Measurements from ENCODE around the gene FOXA2. TPM values are rescaled to one million over a fixed set of nuclear protein-coding genes. Genes with fewer than 3 reads are reported as not detected.
A peak's percentile ranks its signal among the peaks of the same experiment; 100 is the strongest.
"Not testable (repeated sequence)": the region's sequence is repeated elsewhere in the genome, so short reads cannot be mapped to it uniquely, and the experiment has no call there.

Gene FOXA2
- total RNA-seq, 1 experiment from 2014 or later, result 14.0 TPM

DNA sequence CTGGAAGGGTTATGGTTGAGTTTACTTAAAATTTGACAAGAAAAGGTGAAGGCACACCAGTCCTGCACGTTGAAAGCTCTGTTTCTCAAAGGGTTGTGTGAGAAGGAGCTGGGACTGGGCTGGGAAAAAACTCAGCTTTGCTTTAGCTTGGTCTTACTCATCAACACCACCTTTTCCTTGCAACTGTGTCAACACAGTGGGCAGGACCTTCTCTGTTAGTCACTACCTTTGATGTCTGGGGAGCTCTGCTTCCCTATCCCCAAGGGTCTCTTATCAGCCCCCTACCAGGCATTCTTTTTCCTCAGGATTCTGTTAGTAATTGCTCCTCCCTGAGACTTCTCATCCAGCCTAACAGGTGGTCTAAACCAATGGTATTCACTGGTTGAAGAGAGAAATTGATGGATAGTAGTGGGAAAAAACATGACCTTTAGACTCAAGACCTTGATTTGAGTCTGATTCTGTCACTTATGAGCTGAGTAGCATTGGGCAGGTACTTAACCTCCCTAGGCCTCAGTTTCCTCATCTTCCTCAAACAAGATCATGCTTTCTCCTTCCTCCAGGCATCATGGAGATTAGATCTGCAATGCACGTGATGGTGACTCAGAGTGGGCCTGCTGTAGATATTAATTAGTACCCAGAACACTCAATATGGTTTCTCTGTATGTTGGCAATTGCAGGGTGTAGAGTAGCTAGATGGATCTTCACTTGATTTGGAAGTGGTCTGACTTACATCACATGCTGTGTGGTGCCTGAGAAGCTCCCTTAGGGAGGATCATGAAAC is 17.2 kb upstream of the FOXA2 start:
- Histone ChIP-seq H3K27ac (no peak overlapping the region), H3K36me3 (no peaks in the 10 kb centered on the region), H3K9me3 (replicated peaks) (no peaks in the 10 kb centered on the region), H3K4me1 (replicated peaks) (no peaks in the 10 kb centered on the region), H3K27me3 (replicated peaks) (no peaks in the 10 kb centered on the region), H3K4me3 (no peak overlapping the region)
- DNase-seq (ENCODE audit: low read depth in 1 of 2, low spot score in 2 of 2), result no peak

DNA sequence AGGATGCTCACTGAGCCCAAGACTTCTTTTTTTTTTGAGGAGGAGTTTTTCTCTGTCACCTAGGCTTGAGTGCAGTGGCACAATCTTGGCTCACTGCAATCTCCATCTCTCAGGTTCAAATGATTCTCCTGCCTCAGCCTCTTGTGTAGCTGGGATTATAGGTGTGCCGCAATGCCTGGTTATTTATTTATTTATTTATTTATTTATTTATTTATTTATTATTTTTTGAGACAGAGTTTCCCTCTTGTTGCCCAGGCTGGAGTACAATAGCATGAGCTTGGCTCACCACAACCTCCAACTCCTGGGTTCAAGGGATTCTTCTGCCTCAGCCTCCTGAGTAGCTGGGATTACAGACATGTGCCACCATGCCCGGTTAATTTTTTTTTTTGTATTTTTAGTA is 14.9 kb upstream of the FOXA2 start:
- H3K27ac ChIP-seq, H3K36me3 ChIP-seq: not testable (repeated sequence)

DNA sequence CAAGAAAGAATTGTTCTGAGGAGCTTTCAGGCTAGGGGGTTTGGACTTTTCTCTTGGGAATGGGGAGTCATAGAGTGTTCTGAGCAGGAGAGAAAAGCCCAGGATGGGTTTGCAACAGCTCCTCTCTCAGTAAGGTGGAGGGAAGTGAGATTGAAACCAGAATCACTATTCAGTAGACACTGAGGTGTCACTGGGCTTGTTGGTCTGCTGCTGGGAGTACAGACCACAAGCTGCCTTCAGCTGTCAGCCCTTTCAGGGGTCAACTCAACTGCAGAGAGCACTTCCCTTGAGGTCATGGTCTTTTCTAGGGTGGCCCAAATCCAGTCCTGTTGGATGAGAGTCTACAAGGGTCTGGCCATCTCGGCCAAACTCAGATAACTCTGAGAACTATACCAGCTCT is 12.9 kb upstream of the FOXA2 start:
- H3K27ac ChIP-seq, result no peak overlapping the region
- H3K36me3 ChIP-seq, result no peaks in the 10 kb centered on the region
- H3K4me1 ChIP-seq (replicated peaks), result no peaks in the 10 kb centered on the region
- peaks cover 9% of the 10 kb centered on the region for H3K27me3 ChIP-seq (replicated peaks)
- no peaks in the 10 kb centered on the region for H3K9me3 ChIP-seq (replicated peaks)
- H3K4me3 ChIP-seq, result no peak overlapping the region
- no peak for DNase-seq (ENCODE audit: low read depth in 1 of 2, low spot score in 2 of 2)

More for the DNA sequence above, 14.9 kb upstream of the FOXA2 start:
- not testable (repeated sequence) for H3K9me3 ChIP-seq (replicated peaks); DNase-seq (ENCODE audit: low read depth in 1 of 2, low spot score in 2 of 2); H3K27me3 ChIP-seq (replicated peaks); H3K4me3 ChIP-seq; H3K4me1 ChIP-seq (replicated peaks)

DNA sequence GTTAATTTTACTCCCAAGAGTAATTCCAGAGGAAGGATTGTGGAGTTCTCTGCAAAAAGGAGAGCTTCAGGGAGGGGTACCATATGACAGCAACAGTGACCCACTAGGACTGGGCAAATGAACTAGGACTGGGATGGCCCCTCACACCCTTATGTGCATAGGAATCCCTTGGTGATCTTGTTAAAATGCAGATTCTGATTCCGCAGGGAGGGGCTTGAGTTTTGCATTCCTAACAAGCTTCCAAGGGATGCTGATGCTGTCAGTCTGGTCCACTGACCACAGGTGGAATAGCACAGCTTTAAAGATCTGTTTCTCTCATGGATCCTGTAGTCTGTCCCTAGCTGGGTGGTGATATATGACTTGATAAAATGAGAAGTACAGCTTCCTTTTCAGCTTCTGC is 6.3 kb upstream of the FOXA2 start:
- Histone ChIP-seq H3K4me1 (replicated peaks) (peaks cover 7% of the 10 kb centered on the region; the same call in 1 of the 2 replicates), H3K36me3 (no peaks in the 10 kb centered on the region), H3K9me3 (replicated peaks) (no peaks in the 10 kb centered on the region), H3K27me3 (replicated peaks) (peaks cover 29% of the 10 kb centered on the region), H3K27ac (no peak overlapping the region), H3K4me3 (no peak overlapping the region)
- no peak for DNase-seq (ENCODE audit: low read depth in 1 of 2, low spot score in 2 of 2)

DNA sequence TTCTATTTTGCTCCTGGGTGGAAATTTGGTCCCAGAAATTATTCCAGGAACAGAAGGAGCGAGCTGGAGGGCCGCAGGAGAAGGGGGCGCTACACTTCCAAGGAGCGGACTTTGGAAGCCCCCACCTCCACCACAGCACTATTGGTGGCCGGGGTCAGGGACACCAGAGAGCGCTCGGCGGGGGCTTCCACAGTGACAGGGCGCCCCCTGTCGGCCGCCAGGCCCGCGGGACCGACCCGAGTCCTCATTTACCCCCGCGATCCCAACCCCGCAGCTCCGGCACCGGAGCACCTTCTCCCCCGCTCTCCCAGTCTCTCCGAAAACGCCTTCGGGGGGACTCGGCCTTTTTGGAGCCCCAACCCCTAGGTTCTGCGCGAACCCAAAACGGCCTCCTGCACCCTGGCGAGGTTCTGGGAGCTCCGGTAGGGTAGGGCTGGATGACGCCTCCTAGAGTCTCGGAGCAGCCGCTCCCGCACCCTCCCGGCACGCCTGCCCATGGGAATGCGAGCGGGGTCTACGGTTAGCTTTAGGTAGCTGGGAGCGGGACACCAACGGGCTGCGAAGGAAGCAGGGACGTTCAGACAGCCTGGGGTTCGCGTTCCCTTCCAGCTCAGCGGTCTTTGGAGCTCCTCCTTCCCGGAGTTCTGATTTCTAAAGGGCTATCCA is 2.4 kb upstream of the FOXA2 start:
- Histone ChIP-seq H3K27me3 (replicated peaks) (peaks cover 16% of the 10 kb centered on the region), H3K36me3 (peaks cover 14% of the 10 kb centered on the region), H3K9me3 (replicated peaks) (0 out of 2 replicates have a peak, but pooled peaks cover 2% of the 10 kb centered on the region), H3K4me1 (replicated peaks) (peaks cover 28% of the 10 kb centered on the region), H3K4me3 (peak overlapping the region; percentile 16; the same call in 1 of the 2 replicates), H3K27ac (no peak overlapping the region)
- DNase-seq (ENCODE audit: low read depth in 1 of 2, low spot score in 2 of 2), result peak in 1 of 2 experiments; percentile 63

DNA sequence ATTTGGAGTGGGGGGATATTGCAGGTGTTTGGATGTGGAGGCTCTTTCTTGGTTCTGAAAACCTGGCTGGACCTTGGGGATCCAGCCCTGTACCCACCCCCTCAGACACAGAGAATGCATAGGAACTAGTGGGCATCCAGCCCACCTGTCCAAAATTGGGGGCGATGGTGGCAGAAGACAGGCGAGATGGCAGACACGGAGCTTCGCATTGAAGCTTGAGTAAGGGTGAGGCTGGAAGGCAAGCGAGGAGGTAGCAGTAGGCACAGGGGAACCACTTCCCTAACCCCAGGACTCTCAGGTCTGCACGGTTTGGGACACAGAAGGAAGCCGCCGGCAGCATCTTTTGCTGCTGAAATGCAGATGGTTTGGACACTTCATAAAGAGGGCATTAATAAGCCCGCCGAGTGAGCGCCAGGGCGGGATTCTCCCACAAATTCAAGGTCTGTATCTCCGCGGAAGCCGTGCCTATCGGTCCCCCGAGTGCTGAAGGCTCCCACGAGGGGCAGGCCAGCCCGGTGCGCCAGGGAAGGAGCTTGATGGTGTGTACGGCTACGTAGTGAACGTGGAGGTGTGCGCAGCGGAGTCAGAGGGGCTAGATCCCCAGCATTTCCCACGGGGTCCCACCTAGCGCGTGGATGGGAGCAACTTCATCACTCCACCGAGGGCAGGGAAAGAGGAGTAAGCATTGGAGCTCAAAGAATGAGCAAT is 1.6 kb upstream of the FOXA2 start:
- Histone ChIP-seq H3K4me1 (replicated peaks) (peaks cover 29% of the 10 kb centered on the region), H3K27me3 (replicated peaks) (peaks cover 11% of the 10 kb centered on the region; the same call in 1 of the 2 replicates), H3K27ac (no peak overlapping the region), H3K36me3 (peaks cover 22% of the 10 kb centered on the region), H3K9me3 (replicated peaks) (0 out of 2 replicates have a peak, but pooled peaks cover 2% of the 10 kb centered on the region), H3K4me3 (no peak overlapping the region)
- DNase-seq (ENCODE audit: low read depth in 1 of 2, low spot score in 2 of 2), result no peak

DNA sequence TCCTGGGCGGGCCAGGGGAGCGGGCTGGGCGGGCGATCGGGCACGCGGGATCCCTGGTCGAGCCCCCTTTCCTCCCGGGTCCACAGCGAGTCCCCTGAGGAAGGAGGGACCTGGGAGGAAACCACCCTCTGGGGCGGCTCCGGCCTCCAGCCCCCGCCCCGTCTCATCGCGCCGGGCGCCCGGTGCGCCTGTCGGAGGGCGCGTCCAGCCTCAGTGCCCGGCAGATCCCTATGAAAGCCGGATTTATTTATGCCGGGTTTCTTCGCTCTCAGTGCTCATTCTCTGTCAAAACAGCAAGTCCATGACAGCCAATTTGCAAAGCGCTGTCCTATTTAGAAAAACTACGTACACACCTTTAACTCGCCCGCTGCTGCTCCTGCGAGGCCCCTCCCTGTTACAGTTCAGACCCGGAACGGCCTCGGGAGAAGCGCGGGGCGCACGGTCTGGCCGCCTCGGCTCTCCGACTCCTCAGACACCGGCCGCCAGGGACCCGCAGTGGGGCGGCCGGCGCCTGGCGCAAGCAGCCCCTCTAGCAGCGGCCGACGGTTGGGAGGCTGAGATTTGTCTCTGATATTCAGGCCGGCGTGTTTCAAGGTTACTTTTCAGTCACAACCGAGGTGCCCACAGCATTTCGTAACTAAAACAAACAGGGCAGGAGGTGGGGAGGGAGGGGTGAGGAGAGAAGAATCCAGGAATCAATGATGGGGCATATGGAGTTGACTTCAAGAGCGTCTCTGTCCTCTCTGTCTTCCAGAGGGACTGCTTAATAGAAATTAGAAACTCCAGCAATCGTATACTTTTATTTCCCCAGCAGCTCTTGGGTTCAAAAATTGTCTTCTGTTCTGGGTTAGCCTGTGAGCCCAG is 782 bp upstream of the FOXA2 start:
- Histone ChIP-seq H3K4me1 (replicated peaks) (peaks cover 29% of the 10 kb centered on the region), H3K27me3 (replicated peaks) (peaks cover 9% of the 10 kb centered on the region; the same call in 1 of the 2 replicates), H3K9me3 (replicated peaks) (0 out of 2 replicates have a peak, but pooled peaks cover 2% of the 10 kb centered on the region), H3K4me3 (peak overlapping the region; percentile 72), H3K27ac (no peak overlapping the region), H3K36me3 (peaks cover 30% of the 10 kb centered on the region)
- peak in 1 of 2 experiments; percentile 40 for DNase-seq (ENCODE audit: low read depth in 1 of 2, low spot score in 2 of 2)

DNA sequence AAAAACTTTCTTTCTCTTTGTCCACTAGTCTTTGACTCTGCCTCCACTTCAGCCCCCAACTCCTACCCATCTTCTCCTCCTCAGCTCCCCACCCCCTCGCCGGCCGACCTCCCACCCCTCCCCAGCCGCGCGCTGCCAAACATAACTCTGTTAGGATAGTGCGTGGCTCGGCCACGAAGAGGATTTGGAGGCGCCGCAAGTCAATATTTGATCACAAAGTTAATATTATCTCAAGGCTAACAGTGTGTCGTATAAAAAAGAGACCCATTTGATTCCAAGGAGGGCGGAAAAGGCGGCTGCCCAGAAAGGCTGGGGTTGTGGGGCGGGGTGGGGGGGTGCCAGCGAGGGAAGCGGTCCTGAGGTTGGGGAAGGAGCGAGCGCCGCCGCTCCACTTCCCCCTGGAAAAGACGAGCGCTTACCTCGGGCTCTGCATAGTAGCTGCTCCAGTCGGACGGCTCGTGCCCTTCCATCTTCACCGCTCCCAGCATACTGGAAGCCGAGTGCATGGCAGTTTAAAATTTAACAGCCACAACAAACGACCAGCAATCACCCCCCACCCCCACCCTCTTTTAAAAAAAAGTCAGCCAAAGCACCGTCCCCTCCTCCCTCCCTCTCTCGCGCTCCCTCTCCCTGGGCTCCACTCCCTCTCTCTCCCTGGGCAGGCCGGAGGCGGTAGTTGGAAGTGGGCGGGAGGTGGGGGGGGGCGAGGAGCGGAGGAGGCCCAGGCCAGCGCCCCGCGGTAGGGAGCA is 425 bp downstream of the FOXA2 start:
- H3K27me3 ChIP-seq (replicated peaks), result peaks cover 7% of the 10 kb centered on the region; the same call in 1 of the 2 replicates
- peak; percentile 67 to 78 for DNase-seq (ENCODE audit: low read depth in 1 of 2, low spot score in 2 of 2)
- H3K27ac ChIP-seq, result no peak overlapping the region
- H3K4me1 ChIP-seq (replicated peaks), result peaks cover 29% of the 10 kb centered on the region
- H3K4me3 ChIP-seq, result peak overlapping the region; percentile 72
- peaks cover 33% of the 10 kb centered on the region for H3K36me3 ChIP-seq
- 0 out of 2 replicates have a peak, but pooled peaks cover 2% of the 10 kb centered on the region for H3K9me3 ChIP-seq (replicated peaks)

DNA sequence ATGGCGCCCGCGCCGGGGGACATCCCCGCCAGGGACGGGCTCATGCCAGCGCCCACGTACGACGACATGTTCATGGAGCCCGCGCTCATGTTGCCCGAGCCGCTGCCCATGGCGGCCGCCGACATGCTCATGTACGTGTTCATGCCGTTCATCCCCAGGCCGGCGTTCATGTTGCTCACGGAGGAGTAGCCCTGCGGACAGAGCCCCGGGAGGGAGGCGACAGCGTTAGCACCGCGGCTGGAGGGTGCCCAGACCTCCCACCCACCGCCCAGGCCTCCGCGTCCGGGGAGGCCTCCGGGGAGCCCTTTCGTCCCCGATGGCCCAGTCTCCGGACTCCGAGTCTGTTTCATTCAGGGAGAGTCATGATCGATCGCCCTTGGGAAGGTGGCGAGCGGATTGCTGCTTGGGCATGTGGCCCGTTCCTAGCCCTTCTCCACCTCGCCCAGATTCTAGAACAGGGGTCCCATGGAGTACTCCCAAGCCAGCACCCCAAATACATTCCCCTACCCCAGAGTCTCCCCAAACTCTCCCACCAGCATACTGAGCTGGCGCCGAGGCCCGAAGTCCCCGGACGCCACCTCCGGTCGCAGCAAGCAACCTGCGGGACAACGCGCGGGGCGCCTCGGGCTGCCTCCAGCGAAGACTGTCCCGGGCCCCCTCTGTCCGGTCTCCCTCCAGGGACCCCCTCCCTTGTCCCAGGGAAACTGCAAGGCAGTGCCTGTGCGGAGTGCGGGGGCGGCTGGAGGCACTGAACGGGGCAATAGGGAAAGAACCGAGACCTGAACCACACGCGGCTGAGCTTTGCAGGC is 1.2 kb downstream of the FOXA2 start:
- Histone ChIP-seq H3K27me3 (replicated peaks) (peaks cover 3% of the 10 kb centered on the region; the same call in 1 of the 2 replicates), H3K4me1 (replicated peaks) (peaks cover 29% of the 10 kb centered on the region), H3K27ac (no peak overlapping the region), H3K4me3 (peak overlapping the region; percentile 72), H3K36me3 (peaks cover 33% of the 10 kb centered on the region), H3K9me3 (replicated peaks) (0 out of 2 replicates have a peak, but pooled peaks cover 2% of the 10 kb centered on the region)
- peak in 1 of 2 experiments; percentile 48 for DNase-seq (ENCODE audit: low read depth in 1 of 2, low spot score in 2 of 2)

DNA sequence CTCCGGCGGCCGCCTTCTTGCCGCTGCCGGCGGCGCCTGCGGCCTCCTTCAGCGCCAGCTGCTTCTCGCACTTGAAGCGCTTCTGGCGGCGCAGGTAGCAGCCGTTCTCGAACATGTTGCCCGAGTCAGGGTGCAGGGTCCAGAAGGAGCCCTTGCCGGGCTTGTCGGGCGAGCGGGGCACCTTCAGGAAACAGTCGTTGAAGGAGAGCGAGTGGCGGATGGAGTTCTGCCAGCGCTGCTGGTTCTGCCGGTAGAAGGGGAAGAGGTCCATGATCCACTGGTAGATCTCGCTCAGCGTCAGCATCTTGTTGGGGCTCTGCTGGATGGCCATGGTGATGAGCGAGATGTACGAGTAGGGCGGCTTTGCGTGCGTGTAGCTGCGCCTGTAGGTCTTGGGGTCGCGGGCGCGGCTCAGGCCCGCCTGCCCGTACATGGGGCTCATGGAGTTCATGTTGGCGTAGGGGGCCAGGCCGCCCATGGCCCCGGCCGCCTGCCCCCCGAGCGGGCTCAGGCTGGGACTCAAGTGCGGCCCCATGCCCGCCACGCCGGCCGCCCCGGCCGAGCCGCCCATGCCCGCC is 1.9 kb downstream of the FOXA2 start:
- Histone ChIP-seq H3K27me3 (replicated peaks) (peaks cover 3% of the 10 kb centered on the region; the same call in 1 of the 2 replicates), H3K4me1 (replicated peaks) (peaks cover 29% of the 10 kb centered on the region), H3K9me3 (replicated peaks) (0 out of 2 replicates have a peak, but pooled peaks cover 2% of the 10 kb centered on the region), H3K36me3 (peaks cover 33% of the 10 kb centered on the region), H3K4me3 (peak overlapping the region; percentile 72), H3K27ac (no peak overlapping the region)
- no peak for DNase-seq (ENCODE audit: low read depth in 1 of 2, low spot score in 2 of 2)

Measured in SJSA1 (cell line).